Activated T-cell treated with anti-CD3 and anti-CD28 coated beads for 1 hour (primary cell): Measurements from ENCODE around the gene KLRF1.
"Not testable (repeated sequence)": the region's sequence is repeated elsewhere in the genome, so short reads cannot be mapped to it uniquely, and the experiment has no call there.

ENCODE experiments used
- DNase-seq: peaks from one replicate; pipeline ENCODE4 v3.0.0-alpha.2; 2020; ENCODE audit warnings: low read depth

Gene KLRF1

GRCh38 chr12:9870286-9870866 lies 43.1 kb downstream of the KLRF1 start:
- DNase-seq, result no peak

- no peak for DNase-seq
Measured at GRCh38 chr12:9872162-9872561, 44.9 kb downstream of the KLRF1 start.

- DNase-seq, result no peak
Measured at GRCh38 chr12:9872742-9873141, 45.5 kb downstream of the KLRF1 start.

- not testable (repeated sequence) for DNase-seq
Measured at GRCh38 chr12:9876120-9876519, 48.8 kb downstream of the KLRF1 start.

GRCh38 chr12:9880532-9881078 lies 53.3 kb downstream of the KLRF1 start:
- DNase-seq, result no peak

- DNase-seq, result no peak
Measured at GRCh38 chr12:9881246-9881645, 54.0 kb downstream of the KLRF1 start, which contains the start of gene KLRF2. Gene KLRF2, plus strand, starts transcription at chr12:9881489. Its CDS starts 107 bp downstream, at chr12:9881596.

- DNase-seq, result no peak
Measured at GRCh38 chr12:9881988-9882387, 54.7 kb downstream of the KLRF1 start.

- no peak for DNase-seq
Measured at GRCh38 chr12:9883175-9883574, 55.9 kb downstream of the KLRF1 start.

GRCh38 chr12:9888665-9889273 lies 61.5 kb downstream of the KLRF1 start:
- no peak for DNase-seq
